Neural cell (in vitro differentiated cells): ENCODE data around the gene SRSF10.

ENCODE experiments used
- EP300 ChIP-seq: fragments of 450-650 bp; conservative IDR thresholded peaks from 2 replicates; pipeline ENCODE4 v1.6.1; 2014; ENCODE audit warnings: antibody characterized with exemption, mild to moderate bottlenecking, moderate library complexity; ENCODE audit not compliant: poor library complexity, severe bottlenecking
- EZH2 ChIP-seq: fragments of 200-600, 300-800 bp; shearing (Covaris generic), sonication (generic); IDR thresholded peaks from 2 replicates; pipeline ENCODE4 v1.6.1; 2014; ENCODE audit warnings: antibody characterized with exemption, low read length, borderline replicate concordance, mild to moderate bottlenecking; ENCODE audit not compliant: insufficient read depth, poor library complexity, severe bottlenecking
- MXI1 ChIP-seq: fragments of 450-650 bp; conservative IDR thresholded peaks from 2 replicates; pipeline ENCODE4 v1.6.1; 2014; ENCODE audit warnings: antibody characterized with exemption, mild to moderate bottlenecking; ENCODE audit not compliant: poor library complexity, severe bottlenecking
- POLR2AphosphoS5 ChIP-seq: IDR thresholded peaks from 2 replicates; pipeline ENCODE4 v1.6.1; 2012
- RAD21 ChIP-seq: fragments of 450-650 bp; conservative IDR thresholded peaks from 2 replicates; pipeline ENCODE4 v1.6.1; 2014; ENCODE audit warnings: antibody characterized with exemption, mild to moderate bottlenecking, moderate library complexity
- TF ChIP-seq, protein P1 (sequence below): fragments of 450-650 bp; IDR thresholded peaks from 2 replicates; pipeline ENCODE4 v1.5.1; 2014; ENCODE audit warnings: antibody characterized with exemption, mild to moderate bottlenecking, moderate library complexity; ENCODE audit not compliant: poor library complexity, severe bottlenecking

DNA sequence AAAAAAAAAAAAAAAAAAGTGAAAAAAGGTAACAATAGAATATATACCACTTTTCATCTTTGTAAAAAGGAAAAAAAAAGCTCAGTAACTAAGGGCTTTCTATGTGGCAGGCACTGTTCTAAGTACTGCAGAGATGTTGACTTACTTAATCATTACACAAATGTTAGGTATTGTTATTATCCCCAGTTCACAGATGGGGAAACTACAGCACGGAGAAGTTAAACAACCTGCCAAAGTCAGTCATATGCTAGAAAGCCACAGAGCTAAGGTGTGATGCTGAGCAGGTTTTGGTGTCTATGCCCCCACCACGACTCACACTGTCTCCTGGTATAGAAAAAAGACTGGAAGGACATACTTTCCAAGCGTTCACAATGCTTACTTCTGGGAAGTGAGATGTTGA is 27.1 kb downstream of the SRSF10 start:
- TF ChIP-seq POLR2AphosphoS5 = no peak
- TF ChIP-seq MXI1 = no peak
- TF ChIP-seq, protein P1, sequence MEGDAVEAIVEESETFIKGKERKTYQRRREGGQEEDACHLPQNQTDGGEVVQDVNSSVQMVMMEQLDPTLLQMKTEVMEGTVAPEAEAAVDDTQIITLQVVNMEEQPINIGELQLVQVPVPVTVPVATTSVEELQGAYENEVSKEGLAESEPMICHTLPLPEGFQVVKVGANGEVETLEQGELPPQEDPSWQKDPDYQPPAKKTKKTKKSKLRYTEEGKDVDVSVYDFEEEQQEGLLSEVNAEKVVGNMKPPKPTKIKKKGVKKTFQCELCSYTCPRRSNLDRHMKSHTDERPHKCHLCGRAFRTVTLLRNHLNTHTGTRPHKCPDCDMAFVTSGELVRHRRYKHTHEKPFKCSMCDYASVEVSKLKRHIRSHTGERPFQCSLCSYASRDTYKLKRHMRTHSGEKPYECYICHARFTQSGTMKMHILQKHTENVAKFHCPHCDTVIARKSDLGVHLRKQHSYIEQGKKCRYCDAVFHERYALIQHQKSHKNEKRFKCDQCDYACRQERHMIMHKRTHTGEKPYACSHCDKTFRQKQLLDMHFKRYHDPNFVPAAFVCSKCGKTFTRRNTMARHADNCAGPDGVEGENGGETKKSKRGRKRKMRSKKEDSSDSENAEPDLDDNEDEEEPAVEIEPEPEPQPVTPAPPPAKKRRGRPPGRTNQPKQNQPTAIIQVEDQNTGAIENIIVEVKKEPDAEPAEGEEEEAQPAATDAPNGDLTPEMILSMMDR = no peak
- no peak for TF ChIP-seq EZH2
- TF ChIP-seq RAD21 = no peak
- no peak for TF ChIP-seq EP300
